Measurements from ENCODE around the gene C11orf71.
A peak's percentile ranks its signal among the peaks of the same experiment; 100 is the strongest.

C11orf71 gene

DNA sequence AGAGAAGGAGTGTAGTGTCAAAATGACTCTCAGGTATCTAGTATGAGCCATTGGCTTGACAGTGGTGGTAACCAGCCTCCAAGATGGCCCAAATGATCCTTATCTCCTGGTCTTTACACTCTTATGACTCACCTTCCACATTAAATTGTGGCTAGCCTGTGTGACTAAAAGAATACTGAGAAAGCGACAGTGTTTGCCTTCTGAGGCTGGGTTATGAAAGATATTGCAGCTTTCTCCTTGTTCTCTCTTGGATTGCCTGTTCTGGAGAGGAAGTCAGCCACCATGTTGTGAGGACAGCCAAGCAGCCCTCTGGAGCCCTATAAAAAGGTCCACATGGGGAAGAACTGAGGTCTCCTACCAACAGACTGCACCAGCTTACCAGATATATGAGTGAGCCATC is 15.8 kb downstream of the C11orf71 start:
- Histone ChIP-seq H3K27ac (ENCODE audit: low read depth, low read length) (no peak overlapping the region), H2BK12ac (ENCODE audit: low read length) (no peak overlapping the region), H4K91ac (ENCODE audit: low read depth, low read length) (no peak overlapping the region), H3K4me2 (ENCODE audit: low read length) (no peak overlapping the region), H3K4me3 (ENCODE audit: low read depth, low read length) (no peak overlapping the region), H2AFZ (ENCODE audit: insufficient read depth, low read length, poor library complexity) (no peak overlapping the region), H2AK5ac (ENCODE audit: low read length) (no peak overlapping the region), H3K79me2 (ENCODE audit: control insufficient read depth, insufficient read depth, low read length, poor library complexity) (no peaks in the 10 kb centered on the region), H3K9me3 (ENCODE audit: insufficient read depth, low read depth, low read length) (no peaks in the 10 kb centered on the region), H3K23ac (ENCODE audit: low read length) (no peak overlapping the region), H3K9ac (ENCODE audit: low read length) (no peak overlapping the region), H2BK120ac (ENCODE audit: insufficient read depth, low read length, poor library complexity) (no peak overlapping the region), H3K79me1 (ENCODE audit: low read length) (no peaks in the 10 kb centered on the region), H3K18ac (ENCODE audit: low read length) (no peak overlapping the region), H3K14ac (ENCODE audit: low read length) (no peak overlapping the region), H3K4ac (ENCODE audit: low read depth, low read length) (no peak overlapping the region), H4K12ac (ENCODE audit: low read depth, low read length) (no peak overlapping the region), H3K27me3 (ENCODE audit: insufficient read depth, low read length) (no peaks in the 10 kb centered on the region), H2BK5ac (ENCODE audit: low read depth, low read length, poor library complexity) (no peak overlapping the region), H4K8ac (ENCODE audit: low read depth, low read length) (no peak overlapping the region), H3K4me1 (ENCODE audit: control insufficient read depth in 1 of 2, insufficient read depth in 2 of 2, low read length in 2 of 2) (peaks cover 2 to 5% of the 10 kb centered on the region in 2 experiments), H3K36me3 (ENCODE audit: control insufficient read depth in 1 of 2, insufficient read depth in 2 of 2, low read length in 2 of 2) (no peaks in the 10 kb centered on the region)
- no CpG with 5 or more reads among the region's 1 CpG for WGBS (ENCODE audit: extremely low coverage, insufficient coverage, insufficient read length)
- DNase-seq: no peak

DNA sequence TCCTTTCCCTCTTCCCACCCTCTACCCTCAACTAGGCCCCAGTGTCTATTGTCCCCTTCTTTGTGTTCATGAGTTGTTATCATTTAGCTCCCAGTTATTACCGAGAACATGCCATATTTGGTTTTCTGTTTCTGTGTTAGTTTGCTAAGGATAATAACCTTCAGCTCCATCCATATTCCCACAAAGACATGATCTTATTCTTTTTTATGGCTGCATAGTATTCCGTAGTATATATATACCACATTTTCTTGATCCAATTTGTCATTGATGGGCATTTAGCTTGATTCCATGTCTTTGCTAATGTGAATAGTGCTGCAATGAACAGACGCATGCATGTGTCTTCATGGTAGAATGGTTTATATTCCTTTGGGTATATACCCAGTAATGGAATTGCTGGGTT is 17.8 kb downstream of the C11orf71 start:
- Histone ChIP-seq H2BK120ac (ENCODE audit: insufficient read depth, low read length, poor library complexity) (no peak overlapping the region), H3K79me2 (ENCODE audit: control insufficient read depth, insufficient read depth, low read length, poor library complexity) (no peaks in the 10 kb centered on the region), H3K4me2 (ENCODE audit: low read length) (no peak overlapping the region), H3K9ac (ENCODE audit: low read length) (no peak overlapping the region), H2BK12ac (ENCODE audit: low read length) (no peak overlapping the region), H2AFZ (ENCODE audit: insufficient read depth, low read length, poor library complexity) (no peak overlapping the region), H3K18ac (ENCODE audit: low read length) (no peak overlapping the region), H3K36me3 (ENCODE audit: control insufficient read depth in 1 of 2, insufficient read depth in 2 of 2, low read length in 2 of 2) (no peaks in the 10 kb centered on the region), H3K14ac (ENCODE audit: low read length) (no peak overlapping the region), H4K8ac (ENCODE audit: low read depth, low read length) (no peak overlapping the region), H3K79me1 (ENCODE audit: low read length) (peaks cover 1% of the 10 kb centered on the region), H2AK5ac (ENCODE audit: low read length) (no peak overlapping the region), H3K4me1 (ENCODE audit: control insufficient read depth in 1 of 2, insufficient read depth in 2 of 2, low read length in 2 of 2) (peaks cover 5 to 9% of the 10 kb centered on the region in 2 experiments), H3K27ac (ENCODE audit: low read depth, low read length) (no peak overlapping the region), H3K27me3 (ENCODE audit: insufficient read depth, low read length) (no peaks in the 10 kb centered on the region), H2BK5ac (ENCODE audit: low read depth, low read length, poor library complexity) (no peak overlapping the region), H4K12ac (ENCODE audit: low read depth, low read length) (no peak overlapping the region), H3K9me3 (ENCODE audit: insufficient read depth, low read depth, low read length) (no peaks in the 10 kb centered on the region), H3K4ac (ENCODE audit: low read depth, low read length) (no peak overlapping the region), H3K4me3 (ENCODE audit: low read depth, low read length) (no peak overlapping the region), H4K91ac (ENCODE audit: low read depth, low read length) (no peak overlapping the region), H3K23ac (ENCODE audit: low read length) (no peak overlapping the region)
- no peak for DNase-seq
- no CpG with 5 or more reads among the region's 3 CpGs for WGBS (ENCODE audit: extremely low coverage, insufficient coverage, insufficient read length)

DNA sequence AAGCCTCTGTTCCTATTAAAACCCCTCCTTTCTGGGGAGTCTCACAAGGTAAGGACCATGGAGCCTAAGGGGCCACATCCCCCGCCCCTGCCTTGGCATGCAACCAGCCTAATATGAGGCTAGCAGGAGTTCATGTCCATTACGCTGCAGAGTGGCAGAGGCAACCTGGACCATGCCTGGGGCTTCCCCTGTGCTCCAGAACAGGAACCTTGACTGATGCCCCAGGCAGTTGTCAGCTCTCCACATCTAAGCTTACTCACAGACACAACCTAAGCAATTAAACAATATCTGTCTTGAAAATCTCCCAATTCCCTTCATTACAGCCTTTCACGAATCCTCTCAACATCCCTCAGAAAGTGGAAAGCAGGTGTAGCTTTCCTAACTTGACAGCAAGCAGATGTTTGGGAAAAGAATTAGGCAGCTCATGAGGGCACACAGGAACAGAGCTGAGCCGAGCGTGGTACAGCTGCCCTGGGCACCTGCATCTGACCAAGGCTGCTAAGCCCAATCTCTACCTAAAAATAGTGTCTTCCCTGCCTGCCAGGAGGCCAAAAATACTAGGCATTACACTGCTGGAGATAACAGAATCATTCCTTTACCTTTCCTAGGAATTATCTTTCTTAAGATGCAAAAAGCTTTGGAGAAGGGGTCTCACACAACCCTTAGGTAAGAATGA is 20.8 kb downstream of the C11orf71 start:
- Histone ChIP-seq H3K27ac (ENCODE audit: low read depth, low read length) (no peak overlapping the region), H4K91ac (ENCODE audit: low read depth, low read length) (no peak overlapping the region), H2BK12ac (ENCODE audit: low read length) (no peak overlapping the region), H4K12ac (ENCODE audit: low read depth, low read length) (no peak overlapping the region), H3K27me3 (ENCODE audit: insufficient read depth, low read length) (no peaks in the 10 kb centered on the region), H3K4me1 (ENCODE audit: control insufficient read depth in 1 of 2, insufficient read depth in 2 of 2, low read length in 2 of 2) (peaks cover 5 to 9% of the 10 kb centered on the region in 2 experiments), H3K9me3 (ENCODE audit: insufficient read depth, low read depth, low read length) (no peaks in the 10 kb centered on the region), H3K79me1 (ENCODE audit: low read length) (peaks cover 1% of the 10 kb centered on the region), H2AK5ac (ENCODE audit: low read length) (no peak overlapping the region), H3K4me3 (ENCODE audit: low read depth, low read length) (no peak overlapping the region), H3K14ac (ENCODE audit: low read length) (no peak overlapping the region), H3K23ac (ENCODE audit: low read length) (no peak overlapping the region), H3K79me2 (ENCODE audit: control insufficient read depth, insufficient read depth, low read length, poor library complexity) (no peaks in the 10 kb centered on the region), H3K4ac (ENCODE audit: low read depth, low read length) (no peak overlapping the region), H2BK5ac (ENCODE audit: low read depth, low read length, poor library complexity) (no peak overlapping the region), H2BK120ac (ENCODE audit: insufficient read depth, low read length, poor library complexity) (no peak overlapping the region), H3K36me3 (ENCODE audit: control insufficient read depth in 1 of 2, insufficient read depth in 2 of 2, low read length in 2 of 2) (no peaks in the 10 kb centered on the region), H2AFZ (ENCODE audit: insufficient read depth, low read length, poor library complexity) (no peak overlapping the region), H3K18ac (ENCODE audit: low read length) (no peak overlapping the region), H4K8ac (ENCODE audit: low read depth, low read length) (no peak overlapping the region), H3K4me2 (ENCODE audit: low read length) (no peak overlapping the region), H3K9ac (ENCODE audit: low read length) (no peak overlapping the region)
- no CpG with 5 or more reads among the region's 5 CpGs for WGBS (ENCODE audit: extremely low coverage, insufficient coverage, insufficient read length)
- DNase-seq: no peak

DNA sequence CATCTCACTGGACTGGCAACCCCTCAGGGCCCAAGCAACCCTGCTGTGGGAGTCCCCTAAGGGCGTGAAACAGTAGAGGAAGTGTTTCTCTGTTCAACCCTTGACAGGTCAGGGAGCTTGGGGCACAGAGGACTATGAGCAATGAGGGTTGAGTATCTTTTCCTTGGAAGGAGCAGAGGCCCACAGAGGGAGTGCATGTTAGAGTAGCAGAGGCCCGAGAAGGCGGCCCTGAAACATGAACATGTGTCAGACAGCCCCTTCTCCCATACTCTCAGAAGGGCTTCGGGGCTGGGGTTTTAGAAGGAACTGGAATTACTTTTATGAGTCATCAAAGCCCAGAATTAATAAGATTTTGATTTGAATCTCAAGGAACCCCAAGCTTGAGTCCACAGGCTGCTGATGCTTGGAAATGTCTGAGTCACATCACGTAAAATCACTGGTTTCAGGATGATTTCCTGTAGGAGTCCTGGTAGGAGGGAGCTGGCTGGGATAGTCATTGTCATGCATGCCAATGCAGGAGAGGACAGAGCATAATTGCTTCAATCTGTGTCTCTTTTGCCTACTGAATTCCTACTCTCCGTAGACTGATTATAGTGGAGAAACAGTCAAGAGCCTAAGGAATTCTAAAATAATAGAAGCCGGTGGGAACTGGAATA is 22.6 kb downstream of the C11orf71 start:
- Histone ChIP-seq H3K18ac (ENCODE audit: low read length) (no peak overlapping the region), H3K14ac (ENCODE audit: low read length) (no peak overlapping the region)

More for the DNA sequence above, 22.6 kb downstream of the C11orf71 start:
- no peak overlapping the region for H3K9ac ChIP-seq (ENCODE audit: low read length)
- no peak for DNase-seq
- no peak overlapping the region for H3K27ac ChIP-seq (ENCODE audit: low read depth, low read length)
- H3K4ac ChIP-seq (ENCODE audit: low read depth, low read length): no peak overlapping the region
- no peaks in the 10 kb centered on the region for H3K79me2 ChIP-seq (ENCODE audit: control insufficient read depth, insufficient read depth, low read length, poor library complexity)
- H2AFZ ChIP-seq (ENCODE audit: insufficient read depth, low read length, poor library complexity): no peak overlapping the region
- no peak overlapping the region for H2AK5ac ChIP-seq (ENCODE audit: low read length)
- no peak overlapping the region for H2BK120ac ChIP-seq (ENCODE audit: insufficient read depth, low read length, poor library complexity)
- H3K4me1 ChIP-seq (ENCODE audit: control insufficient read depth in 1 of 2, insufficient read depth in 2 of 2, low read length in 2 of 2): peaks cover 5 to 9% of the 10 kb centered on the region in 2 experiments
- no peak overlapping the region for H3K4me3 ChIP-seq (ENCODE audit: low read depth, low read length)
- H4K8ac ChIP-seq (ENCODE audit: low read depth, low read length): no peak overlapping the region
- peaks cover 1% of the 10 kb centered on the region for H3K79me1 ChIP-seq (ENCODE audit: low read length)
- no peaks in the 10 kb centered on the region for H3K9me3 ChIP-seq (ENCODE audit: insufficient read depth, low read depth, low read length)
- no peak overlapping the region for H2BK5ac ChIP-seq (ENCODE audit: low read depth, low read length, poor library complexity)
- H3K4me2 ChIP-seq (ENCODE audit: low read length): no peak overlapping the region
- no peak overlapping the region for H4K91ac ChIP-seq (ENCODE audit: low read depth, low read length)
- no peaks in the 10 kb centered on the region for H3K36me3 ChIP-seq (ENCODE audit: control insufficient read depth in 1 of 2, insufficient read depth in 2 of 2, low read length in 2 of 2)
- no peak overlapping the region for H3K23ac ChIP-seq (ENCODE audit: low read length)
- no peak overlapping the region for H4K12ac ChIP-seq (ENCODE audit: low read depth, low read length)
- no CpG with 5 or more reads among the region's 7 CpGs for WGBS (ENCODE audit: extremely low coverage, insufficient coverage, insufficient read length)
- peak overlapping the region; percentile 37 for H2BK12ac ChIP-seq (ENCODE audit: low read length)
- H3K27me3 ChIP-seq (ENCODE audit: insufficient read depth, low read length): no peaks in the 10 kb centered on the region
